Pancreas (tissue), 10 donors: ENCODE measurements around the gene WNT2B. TPM values are rescaled to one million over a fixed set of nuclear protein-coding genes. Genes with fewer than 3 reads are reported as not detected.

ENCODE experiments used
- ATAC-seq, 4 donors: fragments of 200-7000 bp; cut with Tn5 transposase; one replicate each; pipeline versions ENCODE4 v1.8.0 to v1.9.1; 2020; ENCODE audit warnings: mild to moderate bottlenecking in 4 of 4, moderate library complexity in 4 of 4
- DNase-seq, 6 donors: peaks; one replicate each; pipeline ENCODE4 v3.0.0-alpha.2; 2020
- FAIRE-seq: peaks from 2 replicates; lab custom pipeline; 2012; peaks lifted over from hg19 to GRCh38; lab: Jason Lieb, UNC
- H3K27ac ChIP-seq, 4 donors: fragments of 200-600 bp; sonication (generic); 1 replicate in 3 of 4; 2 replicates in 1 of 4; pipeline versions ENCODE4 v1.5.0 to v1.8.0; 2020
- H3K27me3 ChIP-seq, 4 donors: fragments of 200-600 bp; one replicate each; pipeline ENCODE4 v1.8.0; 2021
- H3K36me3 ChIP-seq, 3 donors: fragments of 200-600 bp; sonication (generic) in 1 of 3; one replicate each; pipeline versions ENCODE4 v1.5.0 to v1.8.0; 2020 to 2021
- H3K4me1 ChIP-seq, 3 donors: fragments of 200-600 bp; one replicate each; pipeline ENCODE4 v1.8.0; 2021
- H3K4me3 ChIP-seq, 4 donors: fragments of 200-600 bp; sonication (generic) in 2 of 4; one replicate each; pipeline versions ENCODE4 v1.5.0 to v1.8.0; 2020 to 2021
- H3K9me3 ChIP-seq, 4 donors: fragments of 200-600 bp; one replicate each; pipeline ENCODE4 v1.8.0; 2021
- CTCF ChIP-seq, 4 donors: fragments of 200-600 bp; sonication (generic) in 3 of 4; IDR thresholded peaks; one replicate each; pipeline versions ENCODE4 v1.5.0 to v1.8.0; 2021; ENCODE audit warnings: antibody characterized with exemption in 4 of 4
- WGBS, 2 donors: extraction: QIAGEN DNeasy Blood & Tissue Kit; methylation state at CpG; one replicate each; pipeline ENCODE4 v1.1.7; 2013; 5-methylcytosine and 5-hydroxymethylcytosine counted together
- intact Hi-C, 3 donors: fragments of 100-400 bp; cut with DNase I; formaldehyde crosslinking; loops; one replicate each; pipeline versions ENCODE4 v1.11.1 to v1.14.2; 2022
- polyA plus RNA-seq, 2 donors: library from polyadenylated mRNA; stranded (reverse); fragments of 200-250 nt; gene quantifications; one replicate each; pipeline ENCODE4 v1.2.3, GENCODE V29; 2013
- total RNA-seq, 6 donors: library from RNA; stranded (reverse); fragmentation: NEBNext Ultra II Directional in 4 of 6; extraction: Animal tissue kit (Norgen Biotek cat#: 25700) in 4 of 6; gene quantifications; one replicate each; pipeline versions ENCODE4 v1.2.1 to v1.2.4, GENCODE V29; 2021 to 2023
- donor health status: healthy with polysubstance abuse.
- donor health status: DM: no; HTN: no; CAD: no; lungs with moderate emphysema.
- donor health status: DM: no; HTN: no; CAD: no.
- donor health status: control.
- donor health status: control.
- donor health status: Bipolar disorder and iron deficiency.
- donor health status: DM: yes; HTN: yes; CAD: no.
- donor health status: DM: no; HTN: no; CAD: no.
- donor health status: DM: no; HTN: no; CAD: no.
- donor health status: DM: yes; HTN: yes; CAD: no.

WNT2B gene
- total and polyA plus RNA-seq, 8 donors = 0.79 to 2.7 (median 1.4) TPM

GRCh38 chr1:112509005-112509659 lies 367 bp downstream of the WNT2B start:
- H3K27ac ChIP-seq = no peak overlapping the region
- DNase-seq (peak in 4 of 6 donors; percentile 20 to 71 (median 45)), FAIRE-seq (no peak), ATAC-seq (peak in 3 of 4 donors; percentile 35 to 54 (median 39))
- H3K9me3 ChIP-seq = no peaks in the 10 kb centered on the region
- H3K4me3 ChIP-seq = peak overlapping the region; percentile 31 to 65 (median 44)
- H3K27me3 ChIP-seq = no peaks in the 10 kb centered on the region
- intact Hi-C loops = loop anchor here in 2 of 3 donors (5.0 to 10.0 kb wide), 2 partner anchors 196 to 198 kb away; partner anchors contain the start of gene RHOC (in 2 of the 2)
- WGBS, 2 donors = 23 to 26% methylated on average over 60 to 66 of the region's 66 CpGs
- peaks cover 0 to 8% (median 5%) of the 10 kb centered on the region in 3 donors for H3K4me1 ChIP-seq
- no peak for TF ChIP-seq CTCF (IDR thresholded peaks at IDR 0.05)
- no peaks in the 10 kb centered on the region for H3K36me3 ChIP-seq

- ATAC-seq = no peak
- Histone ChIP-seq H3K9me3 (no peaks in the 10 kb centered on the region), H3K4me3 (no peak overlapping the region), H3K27me3 (no peaks in the 10 kb centered on the region), H3K36me3 (no peaks in the 10 kb centered on the region), H3K27ac (no peak overlapping the region), H3K4me1 (peaks cover 0 to 8% (median 5%) of the 10 kb centered on the region in 3 donors)
- TF ChIP-seq CTCF (IDR thresholded peaks at IDR 0.05) = no peak
- intact Hi-C loops = loop anchor here in 2 of 3 donors (5.0 to 10.0 kb wide), 2 partner anchors 195 to 198 kb away; partner anchors contain the start of gene RHOC (in 2 of the 2)
- no peak for FAIRE-seq
- 70 to 77% methylated on average over 15 to 16 of the region's 16 CpGs for WGBS, 2 donors
- DNase-seq = no peak
Measured at GRCh38 chr1:112509660-112510178, 954 bp downstream of the WNT2B start.

- FAIRE-seq = no peak
- no peak overlapping the region for H3K4me3 ChIP-seq
- H3K27ac ChIP-seq = no peak overlapping the region
Measured at GRCh38 chr1:112510340-112510739, 1.6 kb downstream of the WNT2B start.

GRCh38 chr1:112511897-112512296 lies 3.1 kb downstream of the WNT2B start:
- FAIRE-seq (no peak), ATAC-seq (no peak), DNase-seq (no peak)
- H3K27me3 ChIP-seq = no peaks in the 10 kb centered on the region
- H3K36me3 ChIP-seq = no peaks in the 10 kb centered on the region
- H3K4me3 ChIP-seq = no peak overlapping the region
- TF ChIP-seq CTCF (IDR thresholded peaks at IDR 0.05) = no peak
- WGBS, 2 donors = 25 to 30% methylated on average over 2 of the region's 2 CpGs
- peaks cover 0 to 8% (median 5%) of the 10 kb centered on the region in 3 donors for H3K4me1 ChIP-seq
- no peaks in the 10 kb centered on the region for H3K9me3 ChIP-seq
- H3K27ac ChIP-seq = no peak overlapping the region
- intact Hi-C loops = no loop called here

More at GRCh38 chr1:112510340-112510739, 1.6 kb downstream of the WNT2B start:
- H3K9me3 ChIP-seq = no peaks in the 10 kb centered on the region
- no peak for TF ChIP-seq CTCF (IDR thresholded peaks at IDR 0.05)
- H3K4me1 ChIP-seq = peaks cover 0 to 8% (median 5%) of the 10 kb centered on the region in 3 donors
- 85 to 95% methylated on average over 7 of the region's 7 CpGs for WGBS, 2 donors
- intact Hi-C loops = no loop called here
- no peaks in the 10 kb centered on the region for H3K27me3 ChIP-seq
- DNase-seq (no peak), ATAC-seq (no peak)
- H3K36me3 ChIP-seq = no peaks in the 10 kb centered on the region
